Middle frontal gyrus (tissue), 1 donor: ENCODE data around the gene COL19A1.
"Not testable (repeated sequence)": the region's sequence is repeated elsewhere in the genome, so short reads cannot be mapped to it uniquely, and the experiment has no call there.

Source experiments
- DNase-seq: peaks from one replicate; pipeline ENCODE4 v3.0.0-alpha.2; 2015; ENCODE audit warnings: low spot score; ENCODE audit errors: extremely low spot score

COL19A1 gene

DNA sequence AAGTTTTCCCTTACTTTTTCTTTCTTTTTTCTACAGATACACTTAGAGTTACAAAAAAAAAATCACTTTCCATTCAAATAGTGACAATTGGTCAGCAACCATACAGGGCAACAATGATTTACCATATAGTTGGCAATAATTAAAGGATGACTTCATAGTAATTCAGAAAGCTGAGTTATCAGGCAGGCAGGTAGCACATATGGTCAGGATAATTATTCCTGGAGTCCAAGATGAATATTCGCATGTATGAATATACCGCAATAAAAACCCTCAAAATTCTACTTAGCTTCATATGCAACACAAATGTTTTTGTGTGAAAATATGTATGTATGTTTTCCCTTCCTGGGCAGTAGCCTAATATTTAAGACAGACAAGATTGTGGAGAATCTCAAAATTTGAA, 34.5 kb downstream of the COL19A1 start:
- no peak for DNase-seq

DNA sequence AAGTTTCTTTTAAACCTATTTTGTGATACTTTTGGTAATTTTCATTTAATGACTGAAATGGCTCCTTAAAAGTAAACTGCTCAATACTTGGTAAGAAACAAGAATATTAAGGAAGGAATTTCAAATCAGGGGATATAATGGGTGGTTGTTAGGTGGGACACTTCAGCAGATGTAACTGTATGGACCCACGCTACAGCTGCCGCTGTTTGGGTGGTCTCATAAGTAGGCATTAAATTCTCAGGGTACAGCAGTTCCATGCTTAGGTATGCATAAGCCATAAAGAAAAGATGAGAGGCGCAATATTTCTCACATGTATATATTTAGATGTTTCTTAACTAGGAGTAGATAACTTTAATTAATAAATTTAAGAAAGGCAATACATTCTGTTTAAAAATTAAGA, 35.0 kb downstream of the COL19A1 start:
- DNase-seq = no peak

DNA sequence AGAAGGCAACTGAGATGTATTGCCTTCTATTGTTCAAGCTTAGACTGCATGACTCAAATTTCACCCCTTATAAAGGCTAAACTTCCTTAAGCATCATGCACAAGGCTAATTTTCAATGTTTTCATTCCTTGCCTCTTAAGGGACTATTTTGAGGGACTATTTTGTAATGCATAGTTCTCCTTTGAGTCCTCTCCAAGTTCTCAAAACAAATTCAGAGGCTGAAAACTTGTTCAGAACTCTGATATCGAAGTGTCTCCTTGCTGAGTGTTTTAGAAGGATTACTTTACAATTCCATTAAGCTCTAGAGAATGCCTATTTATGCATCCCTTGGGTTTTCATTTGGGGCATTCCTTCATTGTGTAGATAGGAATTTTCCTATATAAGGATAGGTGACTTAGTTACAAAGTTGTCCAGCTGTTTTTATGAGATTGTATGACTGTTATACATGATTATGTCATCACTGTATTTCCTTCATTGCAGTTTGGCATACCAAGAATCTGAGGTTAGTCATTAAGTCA, 41.7 kb downstream of the COL19A1 start:
- DNase-seq = no peak

DNA sequence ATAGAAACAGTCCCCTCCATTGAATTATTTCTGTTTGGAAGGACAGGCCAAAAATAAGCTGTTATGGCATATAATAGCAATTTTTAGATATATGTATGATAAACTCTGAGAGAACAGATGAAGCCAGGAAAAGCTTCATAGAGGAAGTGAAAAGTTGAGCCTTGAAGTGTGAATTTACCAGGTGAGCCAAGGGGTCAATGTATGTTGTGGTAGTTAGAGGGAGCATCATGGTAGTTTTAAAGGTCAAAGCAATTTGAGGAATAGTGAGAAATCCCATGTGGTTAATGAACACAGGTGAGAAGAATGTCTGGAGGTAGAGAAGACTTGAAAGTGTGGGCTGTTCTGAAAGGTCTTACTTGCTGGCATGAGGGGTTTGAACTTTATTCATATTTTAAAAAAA, 47.0 kb downstream of the COL19A1 start:
- no peak for DNase-seq

DNA sequence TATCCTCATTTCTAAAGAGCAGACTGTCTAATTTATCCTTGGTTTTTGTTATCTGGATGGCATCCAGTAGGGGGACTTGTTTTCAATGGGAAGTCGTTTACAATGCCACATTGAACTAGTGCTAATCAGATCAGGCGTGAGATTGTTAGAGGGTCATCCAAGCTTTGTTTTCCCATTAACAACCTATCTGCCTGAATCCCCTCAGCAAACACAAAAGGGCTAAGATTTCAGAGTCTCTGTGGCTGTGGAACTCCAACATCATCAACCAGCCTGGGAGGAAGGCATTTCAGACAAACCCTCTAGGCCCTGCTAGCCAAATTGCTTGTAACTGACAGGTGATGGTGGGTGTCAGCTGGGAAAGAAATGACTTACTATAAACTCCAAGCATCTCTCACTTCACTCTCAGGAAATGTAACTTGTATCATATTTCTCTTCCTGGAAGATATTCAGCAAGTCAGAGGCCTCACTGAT, 47.7 kb downstream of the COL19A1 start:
- no peak for DNase-seq

GRCh38 chr6:69915346-69915745, 49.0 kb downstream of the COL19A1 start:
- DNase-seq = no peak

DNA sequence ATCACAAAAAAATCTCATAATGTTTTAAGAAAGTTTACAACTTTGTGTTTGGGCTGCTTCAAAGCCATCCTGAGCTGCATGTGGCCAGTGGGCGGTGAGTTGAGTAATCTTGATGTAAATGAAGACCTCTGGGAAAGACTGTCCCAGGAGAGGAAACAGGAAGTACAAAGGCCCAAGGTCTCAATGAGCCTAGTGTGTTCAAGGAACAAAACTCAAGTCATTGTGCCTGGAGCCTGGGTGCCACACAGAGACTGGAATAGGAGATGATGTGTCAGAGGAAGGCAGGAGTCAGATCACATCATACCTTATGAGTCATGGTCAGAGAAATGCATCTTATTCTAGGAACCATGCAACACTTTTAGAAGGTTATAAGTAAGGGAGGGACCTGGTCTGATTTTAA, 51.5 kb downstream of the COL19A1 start:
- no peak for DNase-seq

- no peak for DNase-seq
Measured at GRCh38 chr6:69918813-69919475, 52.6 kb downstream of the COL19A1 start.

DNA sequence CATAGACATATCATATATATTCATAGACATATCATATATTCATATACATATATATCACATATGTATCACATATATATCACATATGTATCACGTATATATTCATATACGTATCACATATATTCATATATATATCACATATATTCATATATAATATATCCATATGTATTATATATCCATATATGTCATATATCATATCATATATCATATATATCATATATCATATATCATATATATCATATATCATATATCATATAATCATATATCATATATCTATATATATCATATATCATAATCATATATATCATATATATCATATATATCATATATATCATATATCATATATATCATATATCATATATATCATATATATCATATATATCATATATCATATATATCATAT, 54.7 kb downstream of the COL19A1 start:
- DNase-seq = not testable (repeated sequence)

GRCh38 chr6:69921611-69922010, 55.3 kb downstream of the COL19A1 start:
- DNase-seq = not testable (repeated sequence)

DNA sequence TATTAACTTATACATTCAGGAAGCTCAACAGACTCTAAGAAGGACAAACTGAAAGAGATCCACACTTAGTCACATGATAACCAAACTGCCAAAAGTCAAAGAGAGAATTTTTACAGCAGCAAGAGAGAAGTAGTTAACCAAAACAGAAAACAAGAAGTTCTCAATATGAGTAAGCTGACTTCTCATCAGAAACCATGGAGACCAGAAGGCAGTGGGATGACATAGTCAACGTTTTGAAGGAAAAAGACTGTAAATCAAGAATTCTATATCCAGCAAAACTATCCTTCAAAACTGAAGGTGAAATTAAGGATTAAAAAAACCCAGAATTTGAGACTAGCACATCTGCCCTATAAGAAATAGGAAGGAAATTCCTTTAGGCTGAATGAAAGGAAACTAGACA, 60.4 kb downstream of the COL19A1 start:
- no peak for DNase-seq

DNA sequence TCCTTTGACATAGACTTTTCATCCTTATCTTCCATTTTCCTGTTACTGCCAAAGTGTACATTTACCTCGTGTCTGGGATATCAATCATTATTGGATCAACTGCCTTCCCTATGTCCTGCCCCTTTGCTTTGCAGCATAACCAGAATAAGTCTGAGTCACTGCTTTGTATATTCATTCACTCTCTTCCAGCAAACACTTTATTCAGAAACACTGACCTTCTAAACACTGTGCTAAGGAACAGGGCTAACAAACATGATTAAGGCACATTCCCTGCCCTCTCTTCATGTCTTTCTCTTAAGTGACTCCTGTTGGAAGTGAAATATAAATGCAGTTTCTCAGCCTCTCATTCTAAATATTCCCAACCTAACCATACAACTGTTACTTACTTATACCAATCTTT, 66.9 kb downstream of the COL19A1 start:
- no peak for DNase-seq

- no peak for DNase-seq
Measured at GRCh38 chr6:69935079-69935478, 68.7 kb downstream of the COL19A1 start.

- DNase-seq = no peak
Measured at GRCh38 chr6:69936674-69937363, 70.5 kb downstream of the COL19A1 start.

GRCh38 chr6:69937402-69938136, 71.2 kb downstream of the COL19A1 start:
- no peak for DNase-seq

- no peak for DNase-seq
Measured at GRCh38 chr6:69942485-69942884, 76.1 kb downstream of the COL19A1 start.

DNA sequence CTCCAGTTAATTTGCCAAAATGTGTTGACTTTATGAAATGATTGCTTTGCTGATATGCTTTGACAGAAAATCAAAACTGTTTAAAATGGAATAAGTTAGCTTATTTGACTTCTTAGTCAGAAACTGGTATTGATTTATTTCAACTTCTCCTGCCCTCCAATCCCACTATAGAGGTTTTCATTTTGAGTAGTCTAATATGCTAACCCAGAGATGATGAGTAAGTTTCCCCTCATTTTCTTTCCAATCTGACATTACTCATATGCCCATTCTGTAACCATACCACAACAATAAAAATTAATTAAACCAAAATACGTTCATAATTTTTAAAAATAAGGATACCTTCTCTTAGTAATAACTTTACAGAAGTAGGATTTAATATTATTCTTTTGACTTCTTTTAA, 78.8 kb downstream of the COL19A1 start:
- DNase-seq = no peak

GRCh38 chr6:69948479-69949114, 82.2 kb downstream of the COL19A1 start:
- no peak for DNase-seq

- DNase-seq = no peak
Measured at GRCh38 chr6:69953491-69953890, 87.1 kb downstream of the COL19A1 start.

DNA sequence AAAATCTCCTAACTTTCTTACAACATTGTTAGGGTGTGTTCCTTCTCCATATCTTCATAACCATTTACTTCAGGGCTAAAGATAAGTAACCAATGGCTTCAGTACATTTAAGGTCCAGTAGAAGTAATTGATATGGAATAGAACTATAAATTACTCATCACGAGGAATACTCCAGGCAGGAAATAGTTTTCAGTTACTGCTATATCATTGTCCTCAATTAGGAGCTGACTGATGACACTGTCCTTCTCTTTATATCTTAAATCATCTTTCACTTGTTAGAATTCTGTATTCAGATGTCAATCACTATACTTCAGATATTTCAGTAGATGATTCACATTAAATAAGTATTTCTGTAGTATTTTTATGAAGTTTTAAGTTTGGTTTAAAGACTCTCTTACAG, 88.4 kb downstream of the COL19A1 start:
- no peak for DNase-seq

- DNase-seq = no peak
Measured at GRCh38 chr6:69957985-69958559, 91.7 kb downstream of the COL19A1 start.
